MCF 10A (cell line): ENCODE data around the gene OR2L3. TPM values are rescaled to one million over a fixed set of nuclear protein-coding genes. Genes with fewer than 3 reads are reported as not detected.

Experiments used
- BruUV-seq: library from RNA; stranded (reverse); fragments of 400-500 nt; replicated peaks from 2 replicates; lab custom pipeline; 2021; lab: Mats Ljungman, UMichigan
- CTCF ChIA-PET: fragments of 300-600 bp; sonication (Branson Sonifier 250); formaldehyde crosslinking; extraction: SDS; loops from one replicate; lab custom pipeline; 2021; ENCODE audit warnings: antibody characterized with exemption, inconsistent platforms; lab: Yijun Ruan, JAX
- POLR2A ChIA-PET: fragments of 300-600, 350-650 bp; sonication (Branson Sonifier 250); formaldehyde crosslinking; extraction: SDS; loops from one replicate; lab custom pipeline; 2020; ENCODE audit warnings: antibody characterized with exemption, inconsistent platforms; lab: Yijun Ruan, JAX
- DNase-seq: peaks from one replicate; pipeline ENCODE4 v3.0.0-alpha.2; 2018; ENCODE audit not compliant: unreplicated experiment
- H3K27ac Mint-ChIP-seq: one replicate; pipeline ENCODE4 v1.8.0; 2022; ENCODE audit warnings: mild to moderate bottlenecking, low read depth, mixed read lengths; ENCODE audit not compliant: unreplicated experiment
- H3K27me3 Mint-ChIP-seq: one replicate; pipeline ENCODE4 v1.8.0; 2022; ENCODE audit warnings: mixed read lengths; ENCODE audit not compliant: insufficient read depth, unreplicated experiment
- H3K36me3 Mint-ChIP-seq: one replicate; pipeline ENCODE4 v1.8.0; 2022; ENCODE audit warnings: mild to moderate bottlenecking, moderate library complexity, mixed read lengths; ENCODE audit not compliant: insufficient read depth, unreplicated experiment
- H3K4me1 Mint-ChIP-seq: one replicate; pipeline ENCODE4 v1.8.0; 2022; ENCODE audit warnings: mixed read lengths; ENCODE audit not compliant: insufficient read depth, unreplicated experiment
- H3K4me3 Mint-ChIP-seq: one replicate; pipeline ENCODE4 v1.8.0; 2022; ENCODE audit warnings: mild to moderate bottlenecking, moderate library complexity, mixed read lengths; ENCODE audit not compliant: unreplicated experiment
- H3K9me3 Mint-ChIP-seq: one replicate; pipeline ENCODE4 v1.8.0; 2022; ENCODE audit warnings: mixed read lengths; ENCODE audit not compliant: unreplicated experiment
- intact Hi-C: fragments of 100-400 bp; cut with micrococcal nuclease; formaldehyde crosslinking; loops from 2 replicates; pipeline ENCODE4 v1.14.1; 2022
- total RNA-seq: library from RNA; stranded (reverse); gene quantifications from 2 replicates; pipeline ENCODE4 v1.2.3, GENCODE V29; 2022
- TF ChIP-seq, protein P1 (sequence below): fragments of 200-600 bp; IDR thresholded peaks from one replicate; pipeline ENCODE4 v1.8.0; 2022; ENCODE audit warnings: antibody characterized with exemption, mild to moderate bottlenecking; ENCODE audit not compliant: unreplicated experiment

OR2L3 gene
- total RNA-seq, 1 experiment from 2014 or later = not detected

- Mint-ChIP-seq H3K4me3 (no peak overlapping the region), H3K4me1 (peaks cover 18% of the 10 kb centered on the region), H3K27ac (no peak overlapping the region), H3K9me3 (peaks cover 7% of the 10 kb centered on the region), H3K36me3 (no peaks in the 10 kb centered on the region), H3K27me3 (no peaks in the 10 kb centered on the region)
- ChIA-PET CTCF (interaction anchor here (0.6 to 0.7 kb wide), 2 partner anchors 743 to 907 kb away, joined by 3 to 4 read pairs; no protein-coding TSS in a partner anchor), POLR2A (interaction anchor here (0.7 to 1.5 kb wide), 3 partner anchors 9 to 727 kb away, joined by 3 to 4 read pairs (median 3); partner anchors contain the start of gene SH3BP5L)
- BruUV-seq = no TSS peak
- intact Hi-C loops = no loop called here
- DNase-seq = no peak
- TF ChIP-seq, protein P1, sequence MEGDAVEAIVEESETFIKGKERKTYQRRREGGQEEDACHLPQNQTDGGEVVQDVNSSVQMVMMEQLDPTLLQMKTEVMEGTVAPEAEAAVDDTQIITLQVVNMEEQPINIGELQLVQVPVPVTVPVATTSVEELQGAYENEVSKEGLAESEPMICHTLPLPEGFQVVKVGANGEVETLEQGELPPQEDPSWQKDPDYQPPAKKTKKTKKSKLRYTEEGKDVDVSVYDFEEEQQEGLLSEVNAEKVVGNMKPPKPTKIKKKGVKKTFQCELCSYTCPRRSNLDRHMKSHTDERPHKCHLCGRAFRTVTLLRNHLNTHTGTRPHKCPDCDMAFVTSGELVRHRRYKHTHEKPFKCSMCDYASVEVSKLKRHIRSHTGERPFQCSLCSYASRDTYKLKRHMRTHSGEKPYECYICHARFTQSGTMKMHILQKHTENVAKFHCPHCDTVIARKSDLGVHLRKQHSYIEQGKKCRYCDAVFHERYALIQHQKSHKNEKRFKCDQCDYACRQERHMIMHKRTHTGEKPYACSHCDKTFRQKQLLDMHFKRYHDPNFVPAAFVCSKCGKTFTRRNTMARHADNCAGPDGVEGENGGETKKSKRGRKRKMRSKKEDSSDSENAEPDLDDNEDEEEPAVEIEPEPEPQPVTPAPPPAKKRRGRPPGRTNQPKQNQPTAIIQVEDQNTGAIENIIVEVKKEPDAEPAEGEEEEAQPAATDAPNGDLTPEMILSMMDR = no peak
Observed at GRCh38 chr1:248098529-248098928, 51.9 kb downstream of the OR2L3 start.

- ChIA-PET POLR2A (no interaction called here), CTCF (no interaction called here)
- intact Hi-C loops = no loop called here
- Mint-ChIP-seq H3K9me3 (peaks cover 15% of the 10 kb centered on the region), H3K36me3 (no peaks in the 10 kb centered on the region), H3K27me3 (no peaks in the 10 kb centered on the region), H3K4me3 (no peak overlapping the region), H3K27ac (no peak overlapping the region), H3K4me1 (peaks cover 13% of the 10 kb centered on the region)
- DNase-seq = no peak
- no TSS peak for BruUV-seq
- TF ChIP-seq, protein P1 = no peak
Observed at GRCh38 chr1:248102847-248103246, 56.2 kb downstream of the OR2L3 start.

- intact Hi-C loops = no loop called here
- ChIA-PET CTCF (no interaction called here), POLR2A (no interaction called here)
- H3K4me3 Mint-ChIP-seq = no peak overlapping the region
- no peak for DNase-seq
- no TSS peak for BruUV-seq
- peaks cover 46% of the 10 kb centered on the region for H3K9me3 Mint-ChIP-seq
- H3K36me3 Mint-ChIP-seq = no peaks in the 10 kb centered on the region
- peaks cover 4% of the 10 kb centered on the region for H3K4me1 Mint-ChIP-seq
- no peak overlapping the region for H3K27ac Mint-ChIP-seq
- H3K27me3 Mint-ChIP-seq = no peaks in the 10 kb centered on the region
- TF ChIP-seq, protein P1 = no peak
Observed at GRCh38 chr1:248111157-248111556, 64.5 kb downstream of the OR2L3 start.

Other genes with a start within 250 kb of the OR2L3 start
- gene OR14A16, start 222.7 kb upstream of the OR2L3 start, total RNA-seq = not detected in 2 replicates
- not detected in 2 replicates for gene OR11L1, start 204.9 kb upstream of the OR2L3 start, total RNA-seq
- gene TRIM58, start 189.6 kb upstream of the OR2L3 start, total RNA-seq = not detected in 2 replicates
- gene OR2W3, start 151.2 kb upstream of the OR2L3 start, total RNA-seq = not detected in 2 replicates
- not detected in 2 replicates for gene OR2T8, start 126.6 kb upstream of the OR2L3 start, total RNA-seq
- gene OR2AJ1, start 121.9 kb upstream of the OR2L3 start, total RNA-seq = not detected in 2 replicates
- gene OR2L8, start 98.0 kb upstream of the OR2L3 start, total RNA-seq = not detected in 2 replicates
- not detected in 2 replicates for gene OR2AK2, start 81.6 kb upstream of the OR2L3 start, total RNA-seq
- not detected in 2 replicates for gene OR2L5, start 33.2 kb upstream of the OR2L3 start, total RNA-seq
- 0.19 and 0.34 TPM in 2 replicates for gene OR2L2, start 16.8 kb upstream of the OR2L3 start, total RNA-seq
- not detected in 2 replicates for gene OR2L13, start 48.3 kb downstream of the OR2L3 start, total RNA-seq
- gene OR2M5, start 98.3 kb downstream of the OR2L3 start, total RNA-seq = not detected in 2 replicates
- not detected in 2 replicates for gene OR2M2, start 128.0 kb downstream of the OR2L3 start, total RNA-seq
- not detected in 2 replicates for gene OR2M3, start 150.4 kb downstream of the OR2L3 start, total RNA-seq
- not detected in 2 replicates for gene OR2M4, start 184.6 kb downstream of the OR2L3 start, total RNA-seq
- gene OR2T33, start 231.1 kb downstream of the OR2L3 start, total RNA-seq = not detected in 2 replicates